GM23338 (cell line): ENCODE data around the gene DDX56. TPM values are rescaled to one million over a fixed set of nuclear protein-coding genes. Genes with fewer than 3 reads are reported as not detected.

Experiments used
- ATAC-seq: fragments of 200-7000 bp; cut with Tn5 transposase; 3 replicates; pipeline ENCODE4 v1.9.1; 2020
- DNase-seq: peaks from one replicate; pipeline ENCODE4 v3.0.0-alpha.2; 2015; ENCODE audit warnings: low spot score
- H2AFZ ChIP-seq: fragments of 200-600 bp; sonication (generic); 2 replicates; pipeline ENCODE4 v1.8.0; 2016; ENCODE audit warnings: antibody characterized with exemption, mild to moderate bottlenecking, moderate library complexity
- H3F3A ChIP-seq: fragments of 200-600 bp; sonication (generic); replicated peaks from 2 replicates; pipeline ENCODE4 v1.8.0; 2017; ENCODE audit warnings: antibody characterized with exemption, mixed run types, low read depth
- H3K27ac ChIP-seq: fragments of 200-600 bp; sonication (generic); 2 replicates; pipeline ENCODE4 v1.6.1; 2016; ENCODE audit warnings: low read depth
- H3K27me3 ChIP-seq: fragments of 200-600 bp; sonication (generic); 2 replicates; pipeline ENCODE4 v1.8.0; 2016; ENCODE audit warnings: mild to moderate bottlenecking, mixed run types, moderate library complexity; ENCODE audit not compliant: insufficient read depth
- H3K36me3 ChIP-seq: fragments of 200-600 bp; sonication (generic); 2 replicates; pipeline ENCODE4 v1.8.0; 2016; ENCODE audit warnings: mild to moderate bottlenecking; ENCODE audit not compliant: insufficient read depth
- H3K4me1 ChIP-seq: fragments of 200-600 bp; sonication (generic); 2 replicates; pipeline ENCODE4 v1.8.0; 2016; ENCODE audit warnings: mild to moderate bottlenecking, moderate library complexity; ENCODE audit not compliant: insufficient read depth
- H3K4me2 ChIP-seq: fragments of 200-600 bp; sonication (generic); 2 replicates; pipeline ENCODE4 v1.7.1; 2017; ENCODE audit warnings: mixed run types
- H3K4me3 ChIP-seq: fragments of 200-600 bp; sonication (generic); 2 replicates; pipeline ENCODE4 v1.6.1; 2016; ENCODE audit warnings: mixed run types
- H3K79me2 ChIP-seq: fragments of 200-600 bp; sonication (generic); replicated peaks from 2 replicates; pipeline ENCODE4 v1.8.0; 2017; ENCODE audit warnings: mild to moderate bottlenecking; ENCODE audit not compliant: insufficient read depth
- H3K9me2 ChIP-seq: fragments of 200-600 bp; sonication (generic); 2 replicates; pipeline ENCODE4 v1.8.0; 2017; ENCODE audit not compliant: insufficient read depth
- H4K20me1 ChIP-seq: fragments of 200-600 bp; sonication (generic); replicated peaks from 2 replicates; pipeline ENCODE4 v1.8.0; 2017; ENCODE audit warnings: mild to moderate bottlenecking; ENCODE audit not compliant: insufficient read depth
- H3K27ac Mint-ChIP-seq: 2 replicates; pipeline ENCODE4 v1.8.0; 2020; ENCODE audit warnings: inconsistent platforms, mild to moderate bottlenecking, moderate library complexity, mixed read lengths
- H3K27me3 Mint-ChIP-seq: 3 replicates; pipeline ENCODE4 v1.8.0; 2022; ENCODE audit warnings: low read depth, mild to moderate bottlenecking, moderate library complexity, mixed read lengths, inconsistent platforms; ENCODE audit not compliant: insufficient read depth, poor library complexity
- H3K36me3 Mint-ChIP-seq: 3 replicates; pipeline ENCODE4 v1.8.0; 2021; ENCODE audit warnings: low read depth, mild to moderate bottlenecking, inconsistent platforms, moderate library complexity, mixed read lengths
- H3K4me1 Mint-ChIP-seq: 3 replicates; pipeline ENCODE4 v1.8.0; 2020; ENCODE audit warnings: mild to moderate bottlenecking, inconsistent platforms, mixed read lengths
- H3K4me3 Mint-ChIP-seq: 3 replicates; pipeline ENCODE4 v1.8.0; 2021; ENCODE audit warnings: moderate library complexity, mild to moderate bottlenecking, inconsistent platforms, mixed read lengths
- H3K9me3 Mint-ChIP-seq: 3 replicates; pipeline ENCODE4 v1.8.0; 2020; ENCODE audit warnings: moderate library complexity, mild to moderate bottlenecking, inconsistent platforms, mixed read lengths
- CREB1 ChIP-seq: fragments of 250-450 bp; sonication (Bioruptor Pico); IDR thresholded peaks from 2 replicates; pipeline ENCODE4 v1.5.0; 2020; ENCODE audit warnings: low read depth, mild to moderate bottlenecking, moderate library complexity
- CTCF ChIP-seq, 2 experiments: fragments of 200-600 bp in 1 of 2; sonication (generic) in 1 of 2; conservative IDR thresholded peaks; 2 replicates each; pipeline versions ENCODE4 v1.5.1 to v1.6.1; 2016 to 2017; ENCODE audit warnings: antibody characterized with exemption in 2 of 2, low read depth in 2 of 2, mild to moderate bottlenecking in 2 of 2, moderate library complexity in 1 of 2
- ETS1 ChIP-seq: IDR thresholded peaks from 2 replicates; pipeline ENCODE4 v1.6.1; 2016; ENCODE audit warnings: antibody characterized with exemption
- EZH2 ChIP-seq: fragments of 200-600 bp; sonication (generic); IDR thresholded peaks from one replicate; pipeline ENCODE4 v1.8.0; 2017; ENCODE audit warnings: antibody characterized with exemption, mild to moderate bottlenecking, low read depth; ENCODE audit not compliant: unreplicated experiment
- EZH2phosphoT487 ChIP-seq: fragments of 200-600 bp; sonication (generic); IDR thresholded peaks from one replicate; pipeline ENCODE4 v1.8.1; 2018; ENCODE audit warnings: antibody characterized with exemption; ENCODE audit not compliant: unreplicated experiment
- JUNB ChIP-seq: IDR thresholded peaks from one replicate; pipeline ENCODE4 v1.6.1; 2016; ENCODE audit warnings: antibody characterized with exemption; ENCODE audit not compliant: unreplicated experiment
- NANOG ChIP-seq: IDR thresholded peaks from 2 replicates; pipeline ENCODE4 v1.6.1; 2016; ENCODE audit warnings: antibody characterized with exemption, borderline replicate concordance
- POLR2AphosphoS5 ChIP-seq: IDR thresholded peaks from 2 replicates; pipeline ENCODE4 v1.6.1; 2016; ENCODE audit warnings: antibody characterized with exemption, low read depth
- REST ChIP-seq: IDR thresholded peaks from one replicate; pipeline ENCODE4 v1.6.1; 2018; ENCODE audit warnings: antibody characterized with exemption; ENCODE audit not compliant: unreplicated experiment
- STAT1 ChIP-seq: IDR thresholded peaks from one replicate; pipeline ENCODE4 v1.6.1; 2016; ENCODE audit warnings: antibody characterized with exemption; ENCODE audit not compliant: unreplicated experiment
- ZNF114 ChIP-seq: fragments of 250-450 bp; sonication (Bioruptor Pico); IDR thresholded peaks from 2 replicates; pipeline ENCODE4 v1.5.0; 2020; ENCODE audit warnings: mild to moderate bottlenecking, moderate library complexity
- ZNF331 ChIP-seq: fragments of 250-450 bp; sonication (Bioruptor Pico); IDR thresholded peaks from 2 replicates; pipeline ENCODE4 v1.5.0; 2020; ENCODE audit warnings: low read depth, mild to moderate bottlenecking, moderate library complexity
- ZNF462 ChIP-seq: fragments of 250-450 bp; sonication (Bioruptor Pico); IDR thresholded peaks from 2 replicates; pipeline ENCODE4 v1.5.0; 2020; ENCODE audit warnings: mild to moderate bottlenecking, moderate library complexity
- polyA plus RNA-seq: library from polyadenylated mRNA; unstranded; fragments of >200 nt; fragmentation: Nextera tagmentation; extraction: Ambion mirVana; gene quantifications from 2 replicates; pipeline ENCODE4 v1.2.1, GENCODE V29; 2016
- total RNA-seq: library from RNA; depleted of rRNA; stranded (reverse); fragments of >200 nt; shearing (Covaris generic); gene quantifications from 2 replicates; pipeline ENCODE4 v1.2.3, GENCODE V29; 2014

The DDX56 gene
- total and polyA plus RNA-seq, 2 experiments from 2014 or later = 44.1 to 72.3 TPM

GRCh38 chr7:44524811-44525388, 48.8 kb downstream of the DDX56 start:
- no peaks in the 10 kb centered on the region for H3K36me3 ChIP-seq
- H3K27ac Mint-ChIP-seq = no peak overlapping the region
- H3K36me3 Mint-ChIP-seq = 0 out of 3 replicates have a peak, but pooled peaks cover 4% of the 10 kb centered on the region

More at GRCh38 chr7:44524811-44525388, 48.8 kb downstream of the DDX56 start:
- Histone ChIP-seq H3K4me2 (no peak overlapping the region), H3K27ac (no peak overlapping the region), H3K9me2 (no peaks in the 10 kb centered on the region), H4K20me1 (no peaks in the 10 kb centered on the region), H2AFZ (no peak overlapping the region), H3F3A (no peaks in the 10 kb centered on the region), H3K4me3 (no peak overlapping the region), H3K27me3 (no peaks in the 10 kb centered on the region), H3K4me1 (no peaks in the 10 kb centered on the region), H3K79me2 (no peaks in the 10 kb centered on the region)
- Mint-ChIP-seq H3K27me3 (peaks cover 3% of the 10 kb centered on the region), H3K9me3 (peaks cover 19% of the 10 kb centered on the region), H3K4me3 (no peak overlapping the region), H3K4me1 (no peaks in the 10 kb centered on the region)
- no peak for ATAC-seq
- no peak for TF ChIP-seq REST
- no peak for TF ChIP-seq JUNB
- no peak for TF ChIP-seq EZH2
- TF ChIP-seq STAT1 = no peak
- no peak for TF ChIP-seq ZNF114 (CRISPR knock-in tag)
- no peak for TF ChIP-seq POLR2AphosphoS5
- TF ChIP-seq ETS1 = no peak
- no peak for TF ChIP-seq ZNF331 (CRISPR knock-in tag)
- TF ChIP-seq ZNF462 (CRISPR knock-in tag) = no peak
- no peak for TF ChIP-seq NANOG
- TF ChIP-seq CREB1 (CRISPR knock-in tag) = no peak
- TF ChIP-seq CTCF (conservative IDR thresholded peaks at IDR 0.05; ENCODE audit: low read depth in 2 of 2) = no peak
- no peak for TF ChIP-seq EZH2phosphoT487
- no peak for DNase-seq
